ENCODE data around the gene CRADD.
A peak's percentile ranks its signal among the peaks of the same experiment; 100 is the strongest.
"Not testable (repeated sequence)": the region's sequence is repeated elsewhere in the genome, so short reads cannot be mapped to it uniquely, and the experiment has no call there.

The CRADD gene

DNA sequence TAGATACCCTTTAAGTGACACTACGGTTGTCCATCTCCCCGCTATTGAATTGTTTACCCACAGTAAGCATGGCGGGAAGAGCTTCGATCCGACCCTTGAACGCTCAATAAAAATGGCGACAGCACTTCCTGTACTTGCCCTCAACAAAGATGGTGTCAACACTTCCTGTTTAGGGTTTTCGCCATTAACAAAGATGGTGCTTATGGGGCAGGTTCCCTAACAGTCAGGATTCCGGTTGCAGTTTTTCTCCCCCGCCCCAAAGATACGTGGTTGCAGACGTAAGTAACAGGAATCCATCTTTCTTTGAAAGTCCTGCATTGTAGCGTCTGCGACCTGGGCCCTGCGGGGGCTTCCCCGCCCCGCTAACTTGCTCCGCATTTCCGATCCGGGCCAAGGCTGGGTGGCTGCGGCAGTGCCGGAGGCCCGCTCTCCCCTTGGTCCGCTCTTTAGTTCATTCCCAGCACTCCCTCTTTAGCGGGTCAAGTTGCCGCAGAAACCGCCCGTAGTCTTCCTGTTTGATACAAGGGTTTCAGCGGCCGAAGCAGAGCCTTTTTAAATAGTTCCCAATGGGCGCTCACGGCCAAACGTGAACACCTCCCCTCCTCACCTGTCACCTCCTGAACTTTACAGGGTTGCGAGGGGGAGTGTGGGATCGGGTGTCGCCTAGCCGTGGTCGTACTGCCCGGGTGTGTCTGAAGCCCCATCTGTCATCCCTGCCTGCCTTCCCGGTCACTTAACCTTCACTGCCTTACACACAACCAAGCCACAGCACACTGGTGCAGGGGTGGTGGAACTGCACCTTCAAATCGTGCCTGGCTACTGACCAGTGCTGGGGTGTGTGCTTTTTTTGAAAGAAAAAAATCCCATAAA, at the start of gene CRADD:
TSS of gene CRADD (plus strand) at position 181 of the 870 bp plus-strand sequence.
- peak; percentile 93 for DNase-seq

DNA sequence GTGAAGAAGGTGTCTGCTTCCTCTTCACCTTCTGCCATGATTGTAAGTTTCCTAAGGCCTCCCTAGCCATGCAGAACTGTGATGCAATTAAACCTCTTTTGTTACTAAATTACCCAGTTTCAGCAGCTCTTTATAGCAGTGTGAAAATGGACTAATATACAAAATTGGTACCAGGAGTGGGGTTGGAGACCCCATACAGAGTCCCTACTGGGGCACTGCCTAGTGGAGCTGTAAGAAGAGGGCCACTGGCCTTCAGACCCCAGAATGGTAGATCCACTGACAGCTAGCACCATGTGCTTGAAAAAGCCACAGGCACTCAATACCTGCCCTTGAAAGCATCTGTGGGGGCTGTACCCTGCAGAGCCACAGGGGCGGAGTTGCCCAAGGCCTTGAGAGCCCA, 44.8 kb upstream of the CRADD start:
- DNase-seq, result no peak

DNA sequence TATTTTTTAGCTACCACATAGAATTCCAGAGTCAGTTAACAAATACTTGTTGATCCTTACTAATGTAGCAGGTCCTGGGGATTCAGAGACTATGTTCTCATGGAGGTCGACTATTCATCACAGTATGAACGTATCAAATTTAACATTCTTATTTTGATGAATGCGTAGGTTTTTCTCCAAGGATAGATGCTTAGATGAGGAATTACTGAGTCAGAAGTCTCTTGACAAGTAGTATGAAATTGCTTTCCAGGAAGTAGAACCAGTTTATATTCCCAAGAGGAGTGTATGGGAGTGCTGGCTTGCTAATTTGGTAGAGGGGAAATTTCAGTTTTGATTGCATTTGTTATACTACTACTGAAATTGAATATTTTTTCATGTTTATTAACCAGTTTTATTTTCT, 42.8 kb upstream of the CRADD start:
- DNase-seq, result no peak

DNA sequence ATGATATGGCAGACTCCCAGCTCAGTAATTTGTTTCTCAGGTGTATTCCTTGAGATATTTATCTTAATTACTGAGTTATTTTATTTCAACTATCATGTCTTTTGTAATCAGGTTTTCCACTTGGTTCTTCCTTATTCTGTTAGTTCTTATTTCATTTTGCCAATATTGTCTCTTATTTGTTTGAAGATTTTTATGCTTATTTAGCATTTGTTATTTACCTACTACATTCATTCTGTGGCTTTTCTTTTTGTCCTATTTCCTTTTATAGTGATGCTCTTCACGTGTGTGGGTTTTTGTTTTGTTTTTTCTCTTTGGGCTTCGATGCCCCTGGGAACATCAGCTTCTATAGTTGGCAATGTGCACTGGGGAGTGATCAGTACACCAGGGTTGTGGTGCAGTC, 40.5 kb upstream of the CRADD start:
- DNase-seq, result no peak

DNA sequence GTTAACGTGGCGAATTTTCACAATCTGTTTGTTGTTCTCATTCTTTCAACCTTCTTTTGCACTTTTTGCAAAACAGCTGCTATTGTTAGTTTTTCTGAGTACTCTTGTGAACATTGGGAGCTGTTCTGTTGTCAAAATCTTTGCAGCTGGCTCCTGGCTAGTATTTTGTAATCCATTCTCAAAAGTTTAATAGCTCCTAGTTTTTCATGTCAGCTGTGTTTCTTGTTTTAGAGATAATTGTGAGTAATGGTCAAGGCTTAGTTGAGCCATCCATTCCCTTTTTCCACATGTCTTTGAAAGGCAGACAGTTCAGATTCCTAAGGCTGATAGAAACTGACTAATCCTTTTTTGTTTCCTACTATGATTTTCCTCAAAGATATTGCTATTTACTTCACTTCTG, 39.1 kb upstream of the CRADD start:
- DNase-seq, result no peak

DNA sequence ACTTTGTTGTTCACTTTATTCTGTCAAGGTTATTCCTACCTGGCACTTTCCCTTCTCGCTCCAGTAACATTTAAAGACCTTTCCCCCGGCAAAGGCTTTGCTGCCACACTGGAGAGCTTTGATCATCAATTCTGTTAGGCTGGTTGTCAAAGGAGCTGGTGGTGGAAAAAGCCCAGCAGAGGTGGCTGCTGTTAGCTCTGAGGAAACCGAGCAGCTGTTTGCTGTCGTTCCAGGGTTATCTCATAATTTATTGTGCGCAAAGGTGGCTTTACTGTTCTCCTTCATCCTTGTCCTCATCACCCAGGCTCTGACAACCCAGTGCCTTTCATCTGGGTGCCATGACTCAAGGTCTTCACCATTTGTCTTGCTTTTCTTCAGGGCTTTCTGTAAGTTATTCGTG, 38.2 kb upstream of the CRADD start:
- no peak for DNase-seq

DNA sequence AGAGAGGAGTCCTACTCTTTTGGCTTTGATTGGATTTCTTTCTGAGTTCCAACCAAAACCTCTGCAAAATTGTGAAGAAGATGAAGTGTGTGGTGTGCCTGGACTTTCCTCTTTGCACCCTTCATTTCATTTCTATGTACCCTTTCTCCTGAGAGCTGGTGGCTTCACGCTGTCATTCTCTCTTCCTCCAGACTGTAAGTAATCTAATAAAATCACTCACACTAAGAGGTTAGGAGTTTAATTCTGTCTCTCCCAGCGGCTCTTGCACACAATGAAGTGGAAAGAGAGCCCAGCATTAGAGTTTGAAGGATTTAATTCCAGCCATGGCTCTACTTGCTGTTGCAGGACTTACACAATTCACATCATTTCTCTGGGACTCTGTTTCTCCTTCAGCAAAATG, 37.8 kb upstream of the CRADD start:
- DNase-seq, result no peak

DNA sequence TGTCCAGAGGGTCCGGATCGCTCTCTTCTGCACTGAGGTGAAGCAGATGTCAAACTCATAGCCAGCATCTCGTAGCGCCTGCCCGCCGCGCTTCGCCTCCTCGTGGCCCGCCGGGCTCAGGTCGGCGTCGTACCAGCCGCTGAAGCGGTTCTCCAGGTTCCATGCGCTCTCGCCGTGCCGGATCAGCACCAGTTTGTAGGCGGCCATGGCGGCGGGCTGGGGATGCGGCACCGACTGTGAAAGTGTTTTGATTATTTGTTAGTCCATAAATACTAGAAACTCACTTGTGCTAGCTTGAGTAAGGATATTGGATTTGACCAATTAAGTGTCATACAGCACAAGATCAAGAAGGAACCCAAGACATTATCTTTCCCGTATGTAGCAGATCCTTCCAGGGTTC, 35.8 kb upstream of the CRADD start:
- DNase-seq, result not testable (repeated sequence)

DNA sequence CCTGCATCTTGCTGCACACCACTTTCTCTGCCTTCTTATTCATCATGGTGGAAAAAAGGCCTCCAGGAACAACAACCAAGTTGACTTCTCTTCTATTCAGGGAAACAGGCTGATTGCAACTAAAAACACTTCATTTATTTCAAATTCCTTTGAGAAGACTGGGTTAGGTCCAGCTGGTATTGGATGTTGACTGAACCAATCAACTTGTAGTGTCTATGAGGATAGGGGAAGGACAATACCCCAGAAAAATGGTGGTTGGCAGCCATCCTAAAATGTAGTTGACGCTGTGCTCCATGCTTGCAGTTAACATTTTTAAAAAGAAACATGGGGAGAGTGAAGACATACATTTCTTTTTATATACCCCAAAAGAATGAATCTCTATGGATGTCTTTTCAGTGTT, 34.4 kb upstream of the CRADD start:
- DNase-seq, result no peak

DNA sequence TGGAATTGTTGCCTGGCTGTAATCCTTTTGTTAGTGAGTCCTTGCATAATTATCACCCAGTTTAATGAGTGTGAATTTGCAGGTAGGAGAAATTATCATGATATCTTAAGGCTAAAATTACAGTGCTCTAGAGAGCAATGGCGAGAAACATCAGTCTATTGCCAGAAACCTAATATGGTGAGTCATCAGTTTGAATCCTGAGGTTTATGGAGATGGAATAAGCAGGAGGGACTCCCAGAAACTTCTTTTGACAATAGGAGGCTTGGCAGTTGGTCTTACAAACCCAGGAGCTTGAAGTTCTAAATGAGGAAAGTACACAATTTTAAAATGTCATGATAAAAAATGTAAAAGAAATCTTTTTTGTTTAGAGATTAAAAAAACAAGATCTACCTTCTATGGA, 31.5 kb upstream of the CRADD start:
- no peak for DNase-seq

DNA sequence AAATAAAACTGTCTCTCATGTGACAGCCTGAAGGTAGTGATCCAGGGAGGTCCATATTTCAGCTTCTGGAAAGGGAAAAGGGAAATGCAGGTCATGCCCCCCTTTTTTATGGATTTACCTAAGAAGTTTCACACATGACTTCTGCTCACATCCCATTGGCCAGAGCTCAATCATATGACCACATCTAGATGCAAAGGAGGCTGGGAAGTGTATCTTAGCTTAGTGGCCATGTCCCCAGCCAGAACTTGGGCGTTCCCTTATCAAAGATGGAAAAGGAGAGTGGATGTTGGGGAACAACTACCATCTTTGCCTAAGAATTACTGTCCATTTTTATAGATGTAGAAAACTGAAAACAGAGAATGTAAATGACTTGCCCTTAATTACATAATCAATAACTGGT, 26.5 kb upstream of the CRADD start:
- no peak for DNase-seq

DNA sequence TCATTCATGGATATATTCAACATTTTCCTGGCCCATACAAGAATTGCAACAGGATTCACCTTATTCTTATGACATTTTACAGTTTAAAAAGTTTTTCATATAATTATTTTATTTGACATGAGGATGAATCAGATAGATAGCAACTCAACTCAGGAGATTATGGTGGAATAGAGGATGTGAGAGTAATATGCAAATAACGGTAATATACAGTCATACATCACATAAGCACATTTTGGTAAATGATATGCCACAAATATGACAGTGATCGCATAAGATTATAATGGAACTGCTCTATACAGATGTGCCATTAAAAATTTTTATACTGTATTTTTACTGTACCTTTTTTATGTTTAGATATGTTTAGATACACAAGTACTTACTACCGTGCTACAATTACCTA, 24.1 kb upstream of the CRADD start:
- no peak for DNase-seq

DNA sequence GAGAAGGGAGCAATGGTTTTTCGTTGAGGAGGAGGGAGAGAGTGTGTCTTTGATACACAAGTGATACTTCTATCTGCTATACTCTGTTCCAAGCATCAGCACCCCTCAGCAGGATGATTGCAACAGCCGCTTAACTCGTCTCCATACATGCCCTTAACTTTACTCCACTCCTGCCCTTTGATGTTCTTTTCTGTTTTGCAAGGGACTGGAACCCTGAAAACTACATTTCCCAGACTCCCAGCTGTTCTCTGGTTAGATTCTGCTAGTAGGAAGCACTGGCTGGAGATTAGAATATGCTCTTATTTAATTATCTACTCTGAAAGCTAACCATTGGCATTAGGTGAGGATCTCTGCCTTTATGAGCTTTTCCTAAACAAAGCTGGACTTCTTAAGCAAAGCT, 23.5 kb upstream of the CRADD start:
- DNase-seq, result no peak

DNA sequence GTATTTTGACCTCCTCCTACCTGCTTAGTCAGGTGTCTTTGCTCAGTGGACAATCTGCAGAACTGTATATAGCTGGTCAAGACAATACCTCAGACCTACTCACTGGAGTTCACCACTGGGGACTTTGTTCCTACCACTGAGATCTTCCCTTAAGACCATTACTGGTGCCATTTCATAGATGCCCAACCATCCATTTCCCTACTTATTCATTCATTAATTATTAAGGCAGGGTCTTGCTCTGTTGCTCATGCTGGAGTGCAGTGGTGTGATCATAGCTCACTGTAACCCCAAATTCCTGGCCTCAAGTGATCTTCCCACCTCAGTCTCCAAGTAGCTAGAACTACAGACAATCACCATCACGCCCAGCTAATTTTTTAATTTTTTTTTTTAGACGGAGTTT, 22.8 kb upstream of the CRADD start:
- DNase-seq, result no peak

DNA sequence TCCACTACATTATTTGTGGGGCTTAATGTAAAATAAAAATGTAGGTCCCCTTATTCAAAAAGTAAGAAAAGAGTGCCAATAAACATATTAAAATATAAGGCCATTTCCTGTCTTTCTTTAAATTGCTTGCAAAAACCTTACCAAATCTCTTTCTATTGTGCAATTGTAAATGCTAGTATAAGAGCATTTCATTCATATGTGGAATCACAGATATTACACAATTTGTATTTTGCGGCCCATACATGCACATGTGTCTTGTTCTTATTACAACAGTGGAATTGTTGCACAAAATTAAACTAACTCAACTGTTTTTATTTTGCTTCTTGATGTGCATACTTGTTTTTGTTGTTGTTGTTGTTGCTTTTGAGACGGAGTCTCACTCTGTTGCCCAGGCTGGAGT, 20.1 kb upstream of the CRADD start:
- DNase-seq, result no peak

DNA sequence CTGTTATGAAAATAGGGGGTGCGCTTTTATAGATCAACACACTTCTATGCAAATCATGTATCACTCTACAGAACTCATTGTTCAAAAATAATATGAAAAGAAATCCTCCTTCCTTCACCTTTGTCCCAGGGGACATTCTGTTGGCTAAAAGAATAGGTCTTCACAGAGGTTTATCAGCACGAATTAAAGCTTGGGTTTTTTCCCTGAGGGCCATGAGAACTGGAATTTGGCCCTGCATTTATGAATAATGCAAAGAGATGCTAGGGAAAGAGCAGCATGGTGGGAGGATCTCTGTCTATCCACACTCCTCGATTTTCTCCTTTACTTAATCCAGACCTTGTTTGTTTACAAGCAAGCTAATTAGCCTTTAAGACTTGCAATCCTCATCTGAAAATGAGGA, 16.2 kb upstream of the CRADD start:
- DNase-seq, result no peak

DNA sequence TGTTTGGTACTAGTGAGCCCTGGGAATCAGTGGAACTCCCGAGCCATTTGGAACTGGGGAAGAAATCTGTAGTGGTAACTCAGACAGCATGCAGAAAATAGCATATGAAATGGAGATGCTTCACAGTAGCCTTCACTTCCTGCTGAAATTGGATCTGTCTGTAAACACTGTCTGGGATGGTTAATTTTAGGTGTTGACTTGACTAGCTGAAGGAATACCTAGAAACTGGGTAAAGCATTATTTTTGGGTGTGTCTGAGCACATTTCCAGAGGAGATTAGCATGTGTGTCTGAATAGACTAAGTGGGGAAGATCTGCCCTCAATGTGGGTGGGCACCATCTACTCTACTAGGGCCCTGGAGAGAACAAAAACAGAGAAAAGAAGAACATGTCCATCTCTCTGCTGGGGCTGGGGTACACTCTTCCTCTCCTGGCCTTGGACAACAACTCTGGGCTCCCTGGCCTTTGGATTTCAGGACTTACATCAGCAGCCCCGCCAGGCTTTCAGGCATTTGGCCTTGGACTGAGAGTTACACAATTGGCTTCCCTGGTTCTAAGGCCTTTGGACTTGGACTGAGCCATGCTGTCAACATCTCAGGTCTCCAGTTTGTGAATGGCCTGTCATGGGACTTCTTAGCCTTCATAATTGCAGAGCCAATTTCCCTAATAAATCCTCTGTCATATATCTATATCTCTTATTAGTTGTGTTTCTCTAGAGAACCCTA, 14.0 kb upstream of the CRADD start:
- no peak for DNase-seq

DNA sequence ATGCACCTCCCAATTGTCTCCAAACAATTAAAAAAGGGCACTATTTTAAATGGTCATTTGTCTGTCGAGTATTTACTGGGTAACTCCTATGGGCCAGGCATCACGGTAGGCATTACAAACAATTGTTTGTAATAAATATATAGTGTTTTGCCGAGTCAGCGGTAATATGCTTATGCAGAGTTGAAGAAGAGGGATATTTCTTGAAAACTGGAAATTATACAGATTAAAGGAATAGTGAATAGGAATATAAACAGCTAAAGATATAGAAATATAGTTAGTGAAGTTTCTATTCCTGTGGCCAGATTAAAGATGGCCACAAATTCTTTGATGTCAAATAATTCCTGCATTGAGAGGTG, 13.5 kb upstream of the CRADD start:
- no peak for DNase-seq

DNA sequence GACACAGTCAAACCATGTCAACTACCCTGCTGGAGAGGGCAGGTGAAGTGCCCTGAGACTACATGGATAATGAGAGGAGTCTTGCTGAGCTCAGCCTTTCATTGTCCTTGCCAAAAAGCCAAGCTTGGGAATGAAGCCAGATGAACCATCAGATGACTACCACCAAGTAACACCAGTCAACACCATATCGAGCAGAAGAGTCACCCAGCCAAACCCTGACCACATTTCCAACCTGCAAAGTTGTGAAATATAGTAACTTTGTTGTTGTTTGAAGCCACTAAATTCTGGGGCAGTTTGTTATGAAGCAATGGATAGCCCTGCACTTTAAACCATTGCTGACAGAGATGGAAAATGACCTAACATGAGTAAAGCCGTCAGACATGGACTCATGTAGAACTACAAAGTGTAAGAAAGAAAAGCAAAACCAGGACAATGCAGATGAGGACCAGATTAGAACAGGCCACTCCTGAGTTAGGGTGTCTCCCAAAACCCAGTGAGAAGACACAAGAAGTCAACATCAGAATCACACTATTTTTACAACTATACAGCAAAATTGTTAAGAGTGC, 12.5 kb upstream of the CRADD start:
- DNase-seq, result no peak

DNA sequence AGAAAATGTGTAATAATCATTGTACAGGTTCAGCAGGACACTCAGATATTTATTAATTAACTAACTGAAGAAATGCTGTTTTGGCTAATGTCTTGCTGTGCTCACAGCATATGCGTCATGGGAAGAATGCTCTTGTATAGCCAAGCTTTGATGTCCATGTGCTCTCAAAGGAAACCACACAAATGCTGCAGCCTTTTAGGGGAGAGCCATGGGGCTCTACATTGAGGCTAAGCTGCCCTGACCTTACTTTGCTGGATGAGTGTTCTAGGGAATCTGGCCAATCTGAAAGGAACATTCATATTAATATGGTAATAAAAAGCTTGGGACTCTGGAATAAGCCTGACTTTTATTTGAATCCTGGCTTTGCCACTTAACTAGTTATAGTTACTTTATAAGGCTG, 9.5 kb upstream of the CRADD start:
- no peak for DNase-seq

DNA sequence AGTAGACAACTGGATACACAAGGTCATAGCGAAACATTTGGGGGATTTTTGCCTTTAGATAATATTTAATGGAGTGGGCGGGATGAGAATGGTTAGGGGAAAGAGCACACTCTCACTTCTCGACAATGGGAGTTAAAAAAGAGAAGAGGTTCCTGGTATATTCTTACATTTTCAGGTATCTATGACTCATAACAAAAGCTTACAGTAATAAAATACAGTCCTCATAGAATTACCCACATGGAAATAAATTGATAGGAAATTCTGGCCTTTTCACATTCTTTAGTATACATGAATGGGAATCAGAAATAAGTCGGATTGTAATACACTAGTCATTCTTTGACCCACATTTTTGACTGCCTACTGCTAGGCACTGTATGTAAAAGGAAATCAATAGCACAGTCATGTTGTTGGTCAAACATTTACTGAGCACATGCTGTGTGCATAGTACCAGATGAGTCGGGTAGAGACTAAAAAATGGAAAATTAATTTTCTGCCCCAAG, 8.2 kb upstream of the CRADD start:
- no peak for DNase-seq

DNA sequence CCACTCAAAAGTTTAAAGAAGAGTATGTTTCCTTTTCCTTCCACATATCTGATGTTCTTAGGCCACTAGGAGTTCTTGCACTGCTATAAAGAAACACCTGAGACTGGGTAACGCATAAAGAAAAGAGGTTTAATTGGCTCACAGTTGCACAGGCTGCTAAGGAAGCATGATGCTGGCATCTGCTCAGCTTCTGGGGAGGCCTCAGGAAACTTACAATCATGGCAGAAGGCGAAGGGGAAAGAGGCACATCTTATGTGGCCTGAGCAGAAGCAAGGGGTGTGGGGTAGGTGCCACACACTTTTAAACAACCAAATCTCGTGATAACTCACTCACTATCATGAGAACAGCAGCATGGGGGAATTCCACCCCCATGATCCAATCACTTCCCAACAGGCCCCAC, 7.7 kb upstream of the CRADD start:
- no peak for DNase-seq

DNA sequence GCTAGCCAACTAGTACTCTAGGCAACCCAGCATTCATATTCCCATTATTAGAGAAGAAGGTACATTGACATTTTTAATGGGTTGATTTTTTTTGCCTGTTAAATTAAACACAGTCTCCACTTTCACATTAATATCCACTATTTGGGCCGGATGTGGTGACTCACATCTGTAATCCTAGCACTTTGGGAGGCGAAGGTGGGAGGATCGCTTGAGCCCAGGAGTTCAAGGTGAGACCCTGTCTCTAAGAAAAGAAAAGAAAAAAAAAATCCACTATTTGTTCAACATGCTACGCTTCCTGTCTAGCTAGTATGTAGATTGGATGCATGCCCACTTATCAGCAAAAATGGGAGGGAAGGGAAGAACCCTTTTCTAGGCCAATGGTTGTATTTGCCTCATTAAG, 7.1 kb upstream of the CRADD start:
- DNase-seq, result no peak

DNA sequence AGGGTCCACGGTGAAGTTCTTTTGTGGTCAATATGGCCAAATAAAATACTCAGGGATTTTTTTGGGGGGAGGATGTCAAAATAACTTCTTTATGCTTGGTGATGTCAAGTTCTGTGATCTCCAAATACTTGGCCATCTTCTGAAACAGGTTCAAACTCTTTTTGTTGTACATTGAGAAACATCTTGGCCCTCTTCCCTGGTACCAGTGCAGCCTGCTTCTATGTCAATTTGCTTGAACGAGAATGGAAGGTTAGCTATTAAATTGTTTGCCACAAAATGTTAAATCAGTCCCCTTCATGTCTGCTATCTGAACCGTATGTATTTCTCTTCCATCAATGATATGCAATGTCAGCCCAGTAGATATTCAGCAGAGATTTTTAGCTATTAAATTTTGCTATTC, 6.1 kb upstream of the CRADD start:
- no peak for DNase-seq

Data from NCI-H1436 (cell line).